Effector memory CD4-positive, alpha-beta T cell (primary cell): ENCODE data around the gene SHB.

Source experiments
- DNase-seq, 3 donors: peaks; one replicate each; pipeline ENCODE4 v3.0.0-alpha.2; 2020
- H3K27ac ChIP-seq: 2 replicates; pipeline ENCODE4 v1.7.0; 2013; ENCODE audit warnings: mild to moderate bottlenecking, low read length, moderate library complexity; ENCODE audit not compliant: insufficient read depth, poor library complexity, severe bottlenecking
- H3K27me3 ChIP-seq: replicated peaks from 2 replicates; pipeline ENCODE4 v1.7.0; 2013; ENCODE audit warnings: mild to moderate bottlenecking, low read length; ENCODE audit not compliant: insufficient read depth, control insufficient read depth, poor library complexity, severe bottlenecking
- H3K36me3 ChIP-seq: 2 replicates; pipeline ENCODE4 v1.7.0; 2013; ENCODE audit warnings: mild to moderate bottlenecking, low read length, moderate library complexity; ENCODE audit not compliant: control insufficient read depth, insufficient read depth
- H3K4me1 ChIP-seq: 2 replicates; pipeline ENCODE4 v1.7.0; 2013; ENCODE audit warnings: low read length, mild to moderate bottlenecking; ENCODE audit not compliant: control insufficient read depth, insufficient read depth, poor library complexity, severe bottlenecking
- H3K4me3 ChIP-seq: 2 replicates; pipeline ENCODE4 v1.7.0; 2013; ENCODE audit warnings: low read length, low read depth, mild to moderate bottlenecking; ENCODE audit not compliant: insufficient read depth, poor library complexity, severe bottlenecking
- H3K9me3 ChIP-seq: 2 replicates; pipeline ENCODE4 v1.7.0; 2013; ENCODE audit warnings: mild to moderate bottlenecking, low read length, moderate library complexity; ENCODE audit not compliant: control insufficient read depth

The SHB gene

DNA sequence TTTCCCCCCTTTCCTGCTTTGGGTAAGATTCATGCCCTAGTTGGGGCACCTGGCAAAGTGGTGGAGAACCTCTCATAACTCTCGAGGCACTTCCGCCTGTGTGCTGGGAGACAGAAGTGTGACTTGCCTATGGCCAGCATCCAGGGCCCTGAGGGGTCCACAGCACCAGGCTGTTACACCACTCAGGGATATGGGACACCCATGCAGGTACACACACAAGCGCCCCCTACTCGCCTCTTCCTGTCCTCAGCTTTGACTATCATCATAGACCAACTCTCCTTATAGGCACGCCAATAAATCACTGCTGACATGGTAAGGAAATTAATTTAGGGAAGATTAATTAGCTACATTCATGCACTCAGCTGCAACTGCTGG lies 45.4 kb downstream of the SHB start:
- Histone ChIP-seq H3K4me1 (no peaks in the 10 kb centered on the region), H3K27me3 (no peaks in the 10 kb centered on the region), H3K9me3 (no peaks in the 10 kb centered on the region), H3K36me3 (no peaks in the 10 kb centered on the region), H3K4me3 (no peak overlapping the region), H3K27ac (no peak overlapping the region)
- DNase-seq = no peak

DNA sequence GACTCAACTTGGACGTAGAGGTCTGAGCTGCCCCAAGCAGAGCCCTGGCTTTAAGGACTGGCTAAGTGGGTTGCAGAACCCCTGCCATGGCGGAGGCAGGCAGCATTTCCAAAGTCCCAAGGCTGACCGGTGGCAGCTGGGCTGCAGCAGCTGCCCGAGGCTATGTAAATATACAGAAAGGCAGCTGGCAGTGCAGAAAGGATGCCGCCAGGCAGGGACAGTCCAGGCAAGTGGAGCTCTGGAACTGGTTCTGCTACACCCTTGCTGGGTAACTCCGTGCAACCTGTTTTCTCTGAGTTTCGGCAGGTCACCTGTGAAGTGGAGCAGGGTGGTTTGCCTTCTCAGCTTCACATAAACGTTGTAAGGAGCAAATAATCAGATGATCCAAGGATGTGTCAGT lies 46.0 kb downstream of the SHB start:
- H3K4me3 ChIP-seq = no peak overlapping the region
- no peaks in the 10 kb centered on the region for H3K9me3 ChIP-seq
- no peak overlapping the region for H3K27ac ChIP-seq
- H3K4me1 ChIP-seq = no peaks in the 10 kb centered on the region
- no peak for DNase-seq
- H3K27me3 ChIP-seq = no peaks in the 10 kb centered on the region
- H3K36me3 ChIP-seq = no peaks in the 10 kb centered on the region

DNA sequence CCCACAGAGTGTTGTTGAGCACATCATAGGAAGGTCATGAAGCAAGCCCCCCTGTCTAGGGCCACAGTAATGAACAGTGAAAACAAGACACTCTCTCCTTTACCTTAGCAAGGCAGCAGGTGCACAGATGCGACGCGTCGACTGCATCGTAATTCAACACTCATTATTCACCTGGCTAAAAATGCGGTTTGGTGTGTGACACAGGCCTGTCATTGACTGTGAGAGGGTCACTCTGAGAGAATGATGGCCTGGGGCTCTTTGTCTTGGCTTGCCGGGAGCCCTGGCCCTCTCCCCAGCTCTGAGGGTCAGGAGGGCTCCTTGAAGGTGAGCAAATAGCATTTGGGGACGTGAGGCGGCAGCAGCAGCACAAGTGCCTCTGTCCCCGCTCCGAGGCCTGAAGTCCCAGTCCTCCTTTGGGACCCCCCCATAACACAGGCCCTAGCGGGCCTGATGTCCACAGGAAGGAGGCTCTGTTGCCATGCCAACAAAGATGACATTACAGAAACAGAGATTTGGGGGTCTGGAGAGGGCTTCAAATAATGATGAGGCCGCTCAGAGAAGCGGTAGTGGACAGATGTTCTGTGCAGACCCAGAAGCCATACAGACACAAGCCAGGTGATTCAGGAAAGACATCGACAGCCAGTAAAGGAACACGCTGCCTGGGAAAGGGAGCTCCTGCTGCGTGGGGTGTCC lies 46.7 kb downstream of the SHB start:
- H3K36me3 ChIP-seq = no peaks in the 10 kb centered on the region
- no peaks in the 10 kb centered on the region for H3K9me3 ChIP-seq
- no peak overlapping the region for H3K4me3 ChIP-seq
- no peaks in the 10 kb centered on the region for H3K27me3 ChIP-seq
- H3K27ac ChIP-seq = no peak overlapping the region
- no peaks in the 10 kb centered on the region for H3K4me1 ChIP-seq
- no peak for DNase-seq

DNA sequence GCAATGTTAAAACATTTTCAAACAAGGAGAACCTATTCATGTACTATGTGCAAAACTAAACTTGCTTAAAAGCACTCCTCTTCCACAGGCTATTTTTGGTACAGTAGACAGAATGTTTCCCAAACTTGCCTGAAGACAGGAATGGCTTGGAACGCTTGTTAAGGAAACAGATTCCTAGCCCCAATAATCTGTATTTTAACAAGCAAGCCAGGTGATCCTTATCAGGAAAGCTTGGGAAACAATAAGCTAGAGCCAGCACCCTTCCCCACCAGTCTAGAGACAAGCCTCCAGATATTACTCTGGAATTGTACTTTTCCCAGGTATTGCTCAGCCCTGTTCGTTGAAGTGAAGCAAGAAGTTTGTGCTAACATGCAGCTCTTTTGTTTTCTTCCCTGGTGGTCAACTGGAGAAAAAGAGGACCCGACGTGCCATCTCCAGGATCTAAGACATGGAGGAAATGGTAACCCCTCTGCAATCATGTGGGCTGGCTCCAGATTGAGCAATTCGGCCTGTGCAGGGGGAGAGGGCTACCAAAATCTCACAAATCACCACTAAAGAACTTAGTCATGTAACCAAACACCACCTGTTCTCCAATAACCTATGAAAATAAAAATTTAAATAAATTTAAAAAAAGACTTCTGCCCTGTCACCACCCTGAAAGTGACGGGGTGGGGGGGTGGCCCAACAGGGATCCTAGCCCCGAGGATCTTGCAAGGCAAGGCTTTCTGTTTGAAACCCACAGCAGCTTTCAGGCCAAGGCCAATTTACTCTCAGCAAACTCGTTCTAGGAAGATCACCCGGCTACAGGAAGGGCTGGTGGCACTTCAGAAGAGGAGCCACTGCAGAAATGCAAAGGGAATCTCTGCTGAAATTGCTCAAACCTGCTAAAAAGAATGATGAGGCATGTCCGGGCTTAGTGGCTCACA lies 48.6 kb downstream of the SHB start:
- H3K9me3 ChIP-seq = no peaks in the 10 kb centered on the region
- H3K36me3 ChIP-seq = no peaks in the 10 kb centered on the region
- DNase-seq = no peak
- H3K4me1 ChIP-seq = no peaks in the 10 kb centered on the region
- no peak overlapping the region for H3K4me3 ChIP-seq
- H3K27ac ChIP-seq = no peak overlapping the region
- H3K27me3 ChIP-seq = no peaks in the 10 kb centered on the region

DNA sequence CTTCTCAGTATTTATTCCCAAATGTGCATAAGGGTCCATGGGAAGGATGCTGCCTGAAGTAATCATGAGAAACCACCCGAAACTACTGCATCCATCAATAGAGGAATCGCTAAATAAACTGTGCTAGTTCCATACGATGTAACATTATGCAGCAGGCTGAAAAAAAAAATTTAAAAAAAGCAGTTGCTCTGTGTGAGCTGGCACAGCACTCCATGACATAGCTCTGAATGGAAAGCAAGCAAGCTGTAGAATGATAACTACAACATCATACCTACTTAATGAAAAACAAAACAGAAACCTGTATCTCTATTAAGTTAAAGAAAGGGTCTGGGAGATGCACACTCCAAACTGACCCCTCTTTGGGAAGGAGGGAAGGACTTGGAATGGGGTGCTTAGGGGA lies 49.3 kb downstream of the SHB start:
- no peaks in the 10 kb centered on the region for H3K4me1 ChIP-seq

DNA sequence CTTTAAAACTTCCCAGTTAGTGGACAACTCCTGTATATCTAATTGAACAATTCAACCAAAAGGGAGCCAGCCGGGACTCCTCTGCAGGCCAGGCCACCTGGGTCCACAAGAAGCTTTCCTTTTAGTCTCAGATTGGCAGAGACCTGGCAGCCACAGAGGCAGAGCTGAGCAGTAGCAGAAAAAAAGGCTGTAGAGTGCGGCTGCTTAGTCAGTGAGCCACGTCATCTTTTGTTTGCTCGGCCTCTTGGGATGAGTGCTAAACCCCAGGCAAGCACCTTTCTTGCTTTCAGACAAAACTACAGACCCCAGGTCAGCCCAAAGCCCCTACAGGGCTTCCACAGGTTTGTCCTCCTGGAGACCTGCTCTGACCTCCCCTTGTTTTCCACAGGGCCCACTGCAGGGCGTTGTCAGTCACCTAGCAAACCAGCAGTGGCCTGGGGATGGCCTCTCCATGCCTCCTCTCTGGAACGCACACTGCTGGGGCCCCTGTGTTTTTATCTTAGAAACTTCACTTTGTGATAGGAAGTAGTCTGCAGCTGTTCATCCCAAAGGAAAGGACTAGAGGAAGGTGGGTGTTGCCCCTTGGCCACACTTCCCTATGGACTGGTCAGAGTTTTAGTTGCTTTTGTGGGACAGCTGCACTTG lies 49.9 kb downstream of the SHB start:
- Histone ChIP-seq H3K4me1 (no peaks in the 10 kb centered on the region), H3K9me3 (no peaks in the 10 kb centered on the region), H3K4me3 (no peak overlapping the region), H3K36me3 (no peaks in the 10 kb centered on the region), H3K27ac (no peak overlapping the region), H3K27me3 (no peaks in the 10 kb centered on the region)
- DNase-seq = no peak

More for the DNA sequence above, 49.3 kb downstream of the SHB start:
- H3K9me3 ChIP-seq = no peaks in the 10 kb centered on the region
- H3K4me3 ChIP-seq = no peak overlapping the region
- H3K36me3 ChIP-seq = no peaks in the 10 kb centered on the region
- H3K27ac ChIP-seq = no peak overlapping the region
- DNase-seq = no peak
- no peaks in the 10 kb centered on the region for H3K27me3 ChIP-seq

DNA sequence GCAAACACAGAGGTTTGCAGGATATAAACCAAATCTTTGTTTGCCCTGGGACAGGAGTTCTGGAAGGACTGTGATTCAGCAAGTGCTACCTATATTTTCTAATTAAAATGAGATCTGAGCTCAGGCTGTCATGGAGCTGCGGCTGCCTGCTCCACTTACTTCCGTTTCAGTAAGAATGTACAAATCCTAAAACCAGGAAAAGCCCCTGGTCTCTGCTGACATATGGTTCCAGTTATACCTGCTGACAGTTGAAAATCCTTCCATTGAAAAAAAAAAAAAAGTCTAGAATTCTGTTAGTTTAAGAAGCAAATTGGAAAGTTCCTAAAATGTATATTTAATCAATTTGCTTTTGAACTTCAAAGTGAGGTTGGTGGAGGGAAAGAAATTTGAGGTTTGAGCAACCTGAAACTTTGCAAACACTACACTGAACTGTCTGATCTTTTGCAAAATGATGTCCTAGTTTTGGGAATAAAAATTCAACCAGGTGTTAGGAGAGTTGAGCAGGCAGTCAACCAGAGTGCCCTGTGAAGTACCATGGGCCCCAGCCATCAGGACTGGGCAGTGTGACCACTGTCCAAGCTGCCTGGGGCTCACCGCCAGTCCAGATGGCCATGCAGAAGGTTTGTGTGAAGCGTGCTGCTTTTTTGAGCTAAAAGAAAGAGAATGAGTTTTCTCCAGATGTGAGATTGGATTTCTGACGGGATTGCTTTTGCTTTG lies 50.6 kb downstream of the SHB start:
- Histone ChIP-seq H3K4me1 (no peaks in the 10 kb centered on the region), H3K9me3 (no peaks in the 10 kb centered on the region), H3K27ac (no peak overlapping the region), H3K27me3 (no peaks in the 10 kb centered on the region), H3K36me3 (no peaks in the 10 kb centered on the region), H3K4me3 (no peak overlapping the region)
- DNase-seq = no peak

DNA sequence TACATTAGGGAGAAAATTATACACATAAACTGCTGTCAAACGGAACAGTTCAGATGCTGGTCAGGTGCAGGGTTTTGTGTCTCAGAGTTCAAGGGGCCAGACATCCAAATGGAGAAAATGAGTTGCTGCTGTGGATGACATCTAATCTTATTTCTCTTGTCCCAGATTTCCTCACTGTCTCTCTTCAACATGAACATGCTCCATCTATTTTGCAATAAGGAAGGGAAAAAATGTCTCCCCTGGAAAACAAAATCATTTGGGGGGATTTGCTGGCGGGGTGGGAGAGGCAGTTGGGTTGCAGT lies 51.2 kb downstream of the SHB start:
- Histone ChIP-seq H3K27me3 (no peaks in the 10 kb centered on the region), H3K4me3 (no peak overlapping the region), H3K4me1 (no peaks in the 10 kb centered on the region), H3K9me3 (no peaks in the 10 kb centered on the region), H3K27ac (no peak overlapping the region), H3K36me3 (no peaks in the 10 kb centered on the region)
- no peak for DNase-seq

DNA sequence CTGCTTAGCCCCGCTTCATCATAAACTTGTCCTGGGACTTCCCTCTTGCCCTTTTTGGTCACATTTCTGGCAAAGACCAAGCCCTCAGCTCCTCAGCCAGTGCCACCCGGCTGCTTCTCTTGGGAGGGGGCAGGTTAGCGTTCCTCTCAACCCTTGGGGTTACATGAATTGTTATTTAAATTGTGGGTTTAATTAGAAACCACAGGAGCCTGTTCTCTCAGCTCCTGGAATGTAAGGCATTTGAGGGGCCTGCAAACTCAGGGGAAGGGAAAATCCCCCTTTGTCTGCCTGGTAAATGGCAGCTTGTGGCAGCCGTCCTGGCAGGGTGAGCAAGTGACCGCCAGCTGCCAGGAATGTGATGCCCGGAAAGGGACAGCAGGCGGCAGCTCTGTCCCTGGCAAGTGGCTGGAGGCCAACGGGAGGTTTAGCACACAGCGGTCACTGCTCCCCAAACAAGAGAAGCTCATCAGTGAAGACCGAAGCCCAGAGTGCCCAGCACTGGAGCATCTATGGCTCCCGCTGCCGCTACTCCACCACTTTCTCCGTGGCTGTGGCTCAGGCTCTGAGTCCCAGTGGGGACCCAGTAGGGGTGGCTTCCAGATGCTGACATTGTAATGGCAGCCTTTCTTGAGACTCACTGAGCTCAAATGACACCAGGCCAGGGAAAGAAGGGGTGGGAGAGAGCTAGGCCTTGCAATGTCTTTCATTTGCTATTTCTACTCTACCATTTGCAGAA lies 51.7 kb downstream of the SHB start:
- no peaks in the 10 kb centered on the region for H3K9me3 ChIP-seq
- no peak overlapping the region for H3K27ac ChIP-seq
- H3K27me3 ChIP-seq = no peaks in the 10 kb centered on the region
- H3K4me3 ChIP-seq = no peak overlapping the region
- no peak for DNase-seq
- H3K4me1 ChIP-seq = no peaks in the 10 kb centered on the region
- H3K36me3 ChIP-seq = no peaks in the 10 kb centered on the region
